OCI-LY3 (cell line): ENCODE measurements around the gene MIB1.

ENCODE experiments used
- EZH2phosphoT487 ChIP-seq: fragments of 200-600 bp; shearing (Covaris generic); IDR thresholded peaks from 2 replicates; pipeline ENCODE4 v1.6.1; 2018; ENCODE audit warnings: antibody characterized with exemption, mixed run types, low read depth
- TF ChIP-seq, protein P1 (sequence below): fragments of 200-600, 300-600 bp; sonication (generic); IDR thresholded peaks from 2 replicates; pipeline ENCODE4 v1.5.1; 2014; ENCODE audit warnings: antibody characterized with exemption, low read length, low read depth

DNA sequence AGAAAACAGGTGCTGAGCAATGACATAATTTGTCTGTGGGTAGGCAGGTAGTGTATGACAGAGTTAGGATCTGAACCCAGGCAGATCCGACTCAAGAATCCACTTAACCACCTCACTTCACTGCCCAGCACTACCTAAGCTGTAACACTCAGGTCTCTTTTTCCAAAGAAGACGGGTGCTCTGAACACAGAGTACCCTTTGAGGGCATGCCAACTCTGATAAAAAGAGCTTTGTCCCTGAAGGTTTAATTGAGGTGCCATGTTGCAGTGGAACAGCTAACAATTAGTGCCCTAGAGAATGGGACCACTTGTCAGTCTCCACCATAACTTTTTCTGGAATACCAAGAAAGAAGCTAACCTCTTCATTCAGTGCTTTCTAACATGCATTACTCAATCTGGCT lies 47.3 kb upstream of the MIB1 start:
- TF ChIP-seq, protein P1, sequence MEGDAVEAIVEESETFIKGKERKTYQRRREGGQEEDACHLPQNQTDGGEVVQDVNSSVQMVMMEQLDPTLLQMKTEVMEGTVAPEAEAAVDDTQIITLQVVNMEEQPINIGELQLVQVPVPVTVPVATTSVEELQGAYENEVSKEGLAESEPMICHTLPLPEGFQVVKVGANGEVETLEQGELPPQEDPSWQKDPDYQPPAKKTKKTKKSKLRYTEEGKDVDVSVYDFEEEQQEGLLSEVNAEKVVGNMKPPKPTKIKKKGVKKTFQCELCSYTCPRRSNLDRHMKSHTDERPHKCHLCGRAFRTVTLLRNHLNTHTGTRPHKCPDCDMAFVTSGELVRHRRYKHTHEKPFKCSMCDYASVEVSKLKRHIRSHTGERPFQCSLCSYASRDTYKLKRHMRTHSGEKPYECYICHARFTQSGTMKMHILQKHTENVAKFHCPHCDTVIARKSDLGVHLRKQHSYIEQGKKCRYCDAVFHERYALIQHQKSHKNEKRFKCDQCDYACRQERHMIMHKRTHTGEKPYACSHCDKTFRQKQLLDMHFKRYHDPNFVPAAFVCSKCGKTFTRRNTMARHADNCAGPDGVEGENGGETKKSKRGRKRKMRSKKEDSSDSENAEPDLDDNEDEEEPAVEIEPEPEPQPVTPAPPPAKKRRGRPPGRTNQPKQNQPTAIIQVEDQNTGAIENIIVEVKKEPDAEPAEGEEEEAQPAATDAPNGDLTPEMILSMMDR = no peak
- no peak for TF ChIP-seq EZH2phosphoT487
